OCI-LY3 (cell line): ENCODE measurements around the gene SLC51A.
"Not testable (repeated sequence)": the region's sequence is repeated elsewhere in the genome, so short reads cannot be mapped to it uniquely, and the experiment has no call there.

ENCODE experiments used
- CTCF ChIP-seq: fragments of 200-600, 300-600 bp; sonication (generic); IDR thresholded peaks from 2 replicates; pipeline ENCODE4 v1.5.1; 2014; ENCODE audit warnings: antibody characterized with exemption, low read length, low read depth
- EZH2phosphoT487 ChIP-seq: fragments of 200-600 bp; shearing (Covaris generic); IDR thresholded peaks from 2 replicates; pipeline ENCODE4 v1.6.1; 2018; ENCODE audit warnings: antibody characterized with exemption, mixed run types, low read depth

DNA sequence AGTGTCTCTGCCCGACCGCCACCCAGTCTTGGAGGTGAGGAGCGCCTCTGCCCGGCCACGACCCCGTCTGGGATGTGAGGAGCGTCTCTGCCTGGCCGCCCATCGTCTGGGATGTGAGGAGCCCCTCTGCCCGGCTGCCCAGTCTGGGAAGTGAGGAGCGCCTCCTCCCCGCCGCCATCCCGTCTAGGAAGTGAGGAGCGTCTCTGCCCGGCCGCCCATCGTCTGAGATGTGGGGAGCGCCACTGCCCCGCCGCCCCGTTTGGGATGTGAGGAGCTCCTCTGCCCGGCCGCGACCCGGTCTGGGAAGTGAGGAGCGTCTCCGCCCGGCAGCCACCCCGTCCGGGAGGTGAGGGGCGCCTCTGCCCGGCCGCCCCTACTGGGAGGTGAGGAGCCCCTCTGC is 27.8 kb downstream of the SLC51A start:
- not testable (repeated sequence) for TF ChIP-seq CTCF, EZH2phosphoT487
